GM19395 (cell line): Measurements from ENCODE around the gene PCLO.
"Not testable (repeated sequence)": the region's sequence is repeated elsewhere in the genome, so short reads cannot be mapped to it uniquely, and the experiment has no call there.

Experiments used
- ATAC-seq: cut with Tn5 transposase; IDR thresholded peaks from one replicate; pipeline ENCODE4 v1.9.1; 2021; ENCODE audit warnings: mild to moderate bottlenecking, moderate library complexity; ENCODE audit not compliant: unreplicated experiment

PCLO gene

GRCh38 chr7:83142365-83142764 is 20.3 kb downstream of the PCLO start:
- no peak for ATAC-seq

- no peak for ATAC-seq
These were observed 20.8 kb downstream of the PCLO start for GRCh38 chr7:83141927-83142326.

- ATAC-seq, result no peak
These were observed 31.8 kb downstream of the PCLO start for GRCh38 chr7:83130623-83131545.

GRCh38 chr7:83130191-83130590 is 32.5 kb downstream of the PCLO start:
- ATAC-seq, result no peak

- no peak for ATAC-seq
These were observed 43.2 kb downstream of the PCLO start for GRCh38 chr7:83119494-83119893.

GRCh38 chr7:83119026-83119382 is 43.7 kb downstream of the PCLO start:
- no peak for ATAC-seq

GRCh38 chr7:83118347-83119025 is 44.2 kb downstream of the PCLO start:
- no peak for ATAC-seq

DNA sequence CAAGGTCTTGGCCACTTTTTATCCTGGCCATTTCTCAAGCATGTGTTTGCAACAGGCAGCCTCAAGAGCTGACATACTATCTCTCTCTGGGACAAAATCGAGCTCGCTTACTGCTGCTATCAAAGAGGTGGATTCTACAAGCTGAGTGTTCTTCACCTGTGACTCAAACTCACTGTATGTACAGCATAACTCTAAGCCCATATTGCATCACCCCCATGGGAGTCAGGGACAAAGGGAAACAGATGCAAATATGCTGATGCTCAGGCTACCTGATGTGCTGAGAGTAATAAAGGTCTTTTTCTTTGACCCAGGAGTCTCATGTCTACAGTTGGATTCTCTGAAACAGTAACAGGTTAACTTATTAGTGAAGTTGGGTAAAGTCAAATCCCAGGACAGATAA is 45.2 kb downstream of the PCLO start:
- ATAC-seq, result no peak

GRCh38 chr7:83111391-83111790 is 51.3 kb downstream of the PCLO start:
- ATAC-seq, result no peak

GRCh38 chr7:83109352-83109751 is 53.3 kb downstream of the PCLO start:
- no peak for ATAC-seq

- ATAC-seq, result no peak
These were observed 56.7 kb downstream of the PCLO start for GRCh38 chr7:83105948-83106347.

DNA sequence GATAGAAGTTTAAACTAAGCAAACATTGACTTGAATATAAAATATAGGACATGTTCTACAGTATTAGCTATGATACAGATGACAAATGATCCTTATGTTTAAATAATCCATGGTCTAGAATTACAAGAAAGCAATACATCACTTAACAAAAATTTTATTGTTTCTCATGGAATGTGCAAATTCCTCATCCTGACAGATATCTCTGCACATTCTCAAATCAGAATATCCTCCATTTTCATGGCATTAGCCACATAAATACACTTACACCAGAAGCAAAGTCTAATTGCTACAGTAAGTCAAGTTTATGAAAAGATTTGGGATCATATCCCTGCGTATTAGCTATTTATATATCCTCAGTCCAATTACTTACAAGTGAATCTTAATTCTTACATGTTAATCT is 57.6 kb downstream of the PCLO start:
- ATAC-seq, result no peak

GRCh38 chr7:83101530-83101929 is 61.2 kb downstream of the PCLO start:
- no peak for ATAC-seq

GRCh38 chr7:83096065-83096580 is 66.6 kb downstream of the PCLO start:
- ATAC-seq, result no peak

DNA sequence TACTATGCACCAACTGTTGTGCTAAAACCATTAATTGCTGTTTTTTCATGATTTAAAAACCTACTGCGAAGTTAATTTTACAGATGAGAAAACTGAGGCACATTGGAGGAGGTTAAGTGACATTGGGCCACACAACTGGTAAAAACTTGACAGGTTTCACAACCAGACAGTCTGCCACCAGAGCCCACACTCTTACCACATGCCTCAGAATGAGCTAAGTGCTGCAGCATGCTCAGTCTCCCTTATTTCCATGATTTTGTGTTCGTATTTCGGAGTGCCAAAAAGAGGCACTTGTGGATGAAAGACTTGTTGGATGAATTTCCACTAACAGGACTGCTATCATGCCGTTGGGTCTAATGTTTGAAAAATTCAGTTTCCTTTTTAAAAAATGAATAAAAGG is 77.4 kb downstream of the PCLO start:
- no peak for ATAC-seq

- not testable (repeated sequence) for ATAC-seq
These were observed 82.8 kb downstream of the PCLO start for GRCh38 chr7:83079879-83080278.

DNA sequence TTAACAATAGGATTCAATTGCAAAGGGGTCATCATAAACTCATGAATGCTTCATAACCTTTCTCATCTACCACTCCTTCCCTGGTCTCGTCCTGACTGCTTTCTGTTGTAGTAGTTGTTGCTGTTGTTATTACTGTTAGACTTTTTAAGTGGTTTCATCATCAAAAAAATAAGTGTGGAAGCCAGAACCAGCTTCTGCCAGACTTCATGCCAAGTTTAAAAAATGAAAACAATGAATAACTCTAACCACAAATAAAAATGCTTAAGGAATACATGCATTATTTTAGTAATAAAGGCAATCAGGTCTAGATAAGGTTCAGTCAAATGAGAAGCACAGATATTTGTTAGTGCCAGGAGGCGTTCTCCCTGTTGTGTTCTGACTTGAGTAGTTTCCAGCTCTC is 85.4 kb downstream of the PCLO start:
- no peak for ATAC-seq

DNA sequence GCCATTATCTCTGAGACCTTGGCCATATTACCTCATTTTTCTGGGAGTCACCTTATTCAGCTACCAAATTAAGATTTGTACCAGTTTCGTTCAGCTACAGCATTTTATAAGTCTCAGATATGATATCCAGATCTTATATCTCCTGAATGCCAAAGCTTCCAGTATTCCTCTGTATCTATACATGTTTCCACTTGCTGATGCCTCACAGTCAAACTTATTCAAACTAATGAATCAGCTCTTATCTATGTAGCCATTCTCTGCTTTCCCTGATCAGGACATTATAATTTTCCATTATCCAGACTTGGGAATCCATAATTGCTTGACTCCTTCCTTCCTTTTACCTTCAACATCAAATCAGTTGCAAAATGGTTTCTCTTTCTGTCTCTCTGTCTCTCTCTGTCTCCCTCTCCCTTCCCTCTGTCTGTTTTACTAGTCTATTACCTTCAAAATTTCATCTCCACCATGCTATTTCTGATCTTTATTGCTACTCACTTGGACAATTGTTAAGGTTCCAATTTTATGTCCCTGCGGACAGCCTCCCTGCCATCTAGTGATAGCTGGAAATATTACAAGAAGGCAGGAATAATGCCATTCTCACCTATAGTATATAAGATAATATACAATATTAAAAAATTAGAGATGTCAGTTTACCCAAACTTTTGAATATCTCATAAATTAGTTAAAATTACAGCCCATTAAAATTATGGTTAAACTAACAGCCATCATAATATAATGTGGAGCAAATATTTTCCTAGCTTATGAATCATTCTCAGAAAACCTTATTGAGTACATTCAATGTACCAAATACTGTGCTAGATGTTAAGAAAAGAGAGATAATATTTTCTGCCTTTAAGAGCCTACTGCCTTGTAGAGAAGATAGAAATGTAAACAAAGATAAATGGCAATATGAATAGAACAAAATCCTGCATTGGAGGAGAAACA is 89.8 kb downstream of the PCLO start:
- ATAC-seq, result no peak

DNA sequence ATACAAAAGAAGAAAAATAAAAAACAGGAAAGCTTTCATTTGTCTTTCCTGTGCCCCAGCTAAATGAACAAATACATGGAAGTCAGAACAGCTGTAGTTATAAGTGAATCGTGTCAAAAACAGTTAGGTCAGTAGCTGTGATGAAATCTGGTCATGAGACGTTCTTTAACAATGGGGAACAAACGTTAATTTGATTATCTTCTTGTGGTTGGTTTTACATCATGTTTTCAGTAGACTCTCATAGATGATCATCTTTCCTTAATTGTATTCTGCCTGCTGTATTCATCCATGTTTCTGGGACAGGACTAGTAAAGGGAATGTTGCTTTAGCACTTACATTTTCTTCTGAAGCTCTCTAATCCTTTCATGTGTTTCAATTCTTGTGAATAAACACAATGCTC is 97.0 kb downstream of the PCLO start:
- no peak for ATAC-seq

DNA sequence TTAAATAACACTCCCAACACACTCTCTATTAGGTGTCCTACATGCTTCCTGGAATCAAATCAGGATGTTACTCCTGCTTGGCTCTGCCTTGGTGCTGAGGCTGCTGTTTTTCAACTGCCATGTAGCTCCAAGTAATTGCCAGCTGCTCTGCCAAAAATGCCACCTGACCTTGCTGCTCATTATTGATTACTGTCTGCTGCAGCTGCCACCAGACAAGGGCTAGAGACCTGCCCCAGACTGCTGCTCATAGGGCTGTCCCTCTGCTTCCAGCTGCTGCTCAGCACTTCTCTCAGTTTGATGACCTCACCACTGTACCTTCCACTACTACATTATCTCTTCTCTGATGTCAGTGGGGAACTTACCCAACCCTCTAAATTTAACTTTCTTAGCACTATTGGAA is 102.5 kb downstream of the PCLO start:
- no peak for ATAC-seq

- ATAC-seq, result no peak
These were observed 104.0 kb downstream of the PCLO start for GRCh38 chr7:83058667-83059066.
